Measurements from ENCODE around the gene SLC12A5. TPM values are rescaled to one million over a fixed set of nuclear protein-coding genes. Genes with fewer than 3 reads are reported as not detected.

The SLC12A5 gene
- total RNA-seq, 4 donors from 2014 or later = not detected

DNA sequence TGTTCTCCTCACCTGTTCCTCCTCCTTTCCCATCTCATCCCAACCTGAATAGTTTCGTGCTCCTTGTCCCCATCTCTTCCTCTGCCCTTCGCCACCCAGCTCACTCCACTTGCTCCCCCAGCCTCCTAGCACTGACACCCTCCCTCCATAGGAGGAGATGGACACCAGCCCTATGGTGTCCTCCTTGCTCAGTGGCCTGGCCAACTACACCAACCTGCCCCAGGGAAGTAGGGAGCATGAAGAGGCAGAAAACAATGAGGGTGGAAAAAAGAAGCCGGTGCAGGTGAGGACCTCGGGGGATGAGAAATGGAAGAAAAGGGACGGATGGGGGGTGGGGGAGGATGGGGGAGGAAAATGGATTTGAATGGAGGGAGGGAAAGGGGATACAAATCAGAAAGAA lies 6.2 kb downstream of the SLC12A5 start:
- Histone ChIP-seq H3K4me3 (no peak overlapping the region), H3K27me3 (peaks cover 0 to 78% (median 21%) of the 10 kb centered on the region in 4 donors)
- intact Hi-C loops (cut with DNase I) = no loop called here

DNA sequence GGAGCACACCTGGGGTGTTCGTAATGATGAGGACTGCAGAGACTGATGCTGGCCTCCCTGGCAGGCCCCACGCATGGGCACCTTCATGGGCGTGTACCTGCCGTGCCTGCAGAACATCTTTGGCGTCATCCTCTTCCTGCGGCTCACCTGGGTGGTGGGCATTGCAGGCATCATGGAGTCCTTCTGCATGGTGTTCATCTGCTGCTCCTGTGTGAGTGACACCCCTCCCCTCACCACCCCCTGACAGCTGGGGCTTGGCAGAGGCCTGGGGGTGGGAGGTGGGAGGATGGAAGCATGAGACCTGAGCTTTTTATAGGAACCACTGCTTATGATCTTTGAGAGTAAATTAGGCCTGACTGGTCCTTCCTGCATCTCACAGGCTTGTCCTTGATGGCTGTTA lies 6.7 kb downstream of the SLC12A5 start:
- no peak for TF ChIP-seq POLR2A (IDR thresholded peaks at IDR 0.05)
- TF ChIP-seq, protein P1, sequence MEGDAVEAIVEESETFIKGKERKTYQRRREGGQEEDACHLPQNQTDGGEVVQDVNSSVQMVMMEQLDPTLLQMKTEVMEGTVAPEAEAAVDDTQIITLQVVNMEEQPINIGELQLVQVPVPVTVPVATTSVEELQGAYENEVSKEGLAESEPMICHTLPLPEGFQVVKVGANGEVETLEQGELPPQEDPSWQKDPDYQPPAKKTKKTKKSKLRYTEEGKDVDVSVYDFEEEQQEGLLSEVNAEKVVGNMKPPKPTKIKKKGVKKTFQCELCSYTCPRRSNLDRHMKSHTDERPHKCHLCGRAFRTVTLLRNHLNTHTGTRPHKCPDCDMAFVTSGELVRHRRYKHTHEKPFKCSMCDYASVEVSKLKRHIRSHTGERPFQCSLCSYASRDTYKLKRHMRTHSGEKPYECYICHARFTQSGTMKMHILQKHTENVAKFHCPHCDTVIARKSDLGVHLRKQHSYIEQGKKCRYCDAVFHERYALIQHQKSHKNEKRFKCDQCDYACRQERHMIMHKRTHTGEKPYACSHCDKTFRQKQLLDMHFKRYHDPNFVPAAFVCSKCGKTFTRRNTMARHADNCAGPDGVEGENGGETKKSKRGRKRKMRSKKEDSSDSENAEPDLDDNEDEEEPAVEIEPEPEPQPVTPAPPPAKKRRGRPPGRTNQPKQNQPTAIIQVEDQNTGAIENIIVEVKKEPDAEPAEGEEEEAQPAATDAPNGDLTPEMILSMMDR (IDR thresholded peaks at IDR 0.05) = no peak
- peaks cover 0 to 78% (median 16%) of the 10 kb centered on the region in 4 donors for H3K27me3 ChIP-seq
- WGBS, 2 donors = 44 to 67% methylated on average over 6 of the region's 6 CpGs
- no peak overlapping the region for H3K4me3 ChIP-seq
- H3K9me3 ChIP-seq = no peaks in the 10 kb centered on the region
- H3K4me1 ChIP-seq = peaks cover 0 to 11% (median 6%) of the 10 kb centered on the region in 3 donors
- no peak overlapping the region for H3K27ac ChIP-seq
- intact Hi-C loops (cut with DNase I) = no loop called here
- no peaks in the 10 kb centered on the region for H3K36me3 ChIP-seq
- no peak for DNase-seq

More for the DNA sequence above, 6.2 kb downstream of the SLC12A5 start:
- WGBS, 2 donors = 55 to 59% methylated on average over 5 of the region's 5 CpGs
- Histone ChIP-seq H3K36me3 (no peaks in the 10 kb centered on the region), H3K27ac (no peak overlapping the region), H3K9me3 (no peaks in the 10 kb centered on the region), H3K4me1 (peaks cover 0 to 11% (median 6%) of the 10 kb centered on the region in 3 donors)
- no peak for DNase-seq
- TF ChIP-seq, protein P1 (IDR thresholded peaks at IDR 0.05) = no peak
- TF ChIP-seq POLR2A (IDR thresholded peaks at IDR 0.05) = no peak

DNA sequence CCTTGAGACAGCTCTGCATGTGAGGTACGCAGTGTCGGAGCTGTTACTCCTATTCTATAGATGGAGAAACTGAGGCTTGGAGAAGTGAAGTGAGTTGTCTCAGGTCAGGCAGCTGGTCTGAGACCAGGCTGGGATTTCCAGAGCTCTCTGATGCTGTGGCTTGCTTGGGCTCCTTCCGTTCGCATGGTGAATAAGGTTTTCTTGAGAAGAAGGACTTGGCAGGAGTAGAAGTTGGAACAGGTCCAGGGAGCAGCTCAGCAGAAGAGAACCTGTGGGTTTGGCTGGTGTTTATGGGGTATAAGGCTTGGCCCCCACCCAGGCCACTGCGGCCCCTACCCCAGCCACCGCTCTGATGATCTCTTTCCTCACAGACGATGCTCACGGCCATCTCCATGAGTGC lies 7.4 kb downstream of the SLC12A5 start:
- no peak for DNase-seq
- no peaks in the 10 kb centered on the region for H3K9me3 ChIP-seq
- WGBS, 2 donors = 72 to 73% methylated on average over 7 to 8 of the region's 8 CpGs
- peaks cover 0 to 10% (median 6%) of the 10 kb centered on the region in 3 donors for H3K4me1 ChIP-seq
- TF ChIP-seq, protein P1 (IDR thresholded peaks at IDR 0.05) = no peak
- no peak for TF ChIP-seq POLR2A (IDR thresholded peaks at IDR 0.05)
- no peak overlapping the region for H3K4me3 ChIP-seq
- H3K27ac ChIP-seq = no peak overlapping the region
- intact Hi-C loops (cut with DNase I) = no loop called here
- no peaks in the 10 kb centered on the region for H3K36me3 ChIP-seq
- H3K27me3 ChIP-seq = peaks cover 0 to 78% (median 11%) of the 10 kb centered on the region in 4 donors

DNA sequence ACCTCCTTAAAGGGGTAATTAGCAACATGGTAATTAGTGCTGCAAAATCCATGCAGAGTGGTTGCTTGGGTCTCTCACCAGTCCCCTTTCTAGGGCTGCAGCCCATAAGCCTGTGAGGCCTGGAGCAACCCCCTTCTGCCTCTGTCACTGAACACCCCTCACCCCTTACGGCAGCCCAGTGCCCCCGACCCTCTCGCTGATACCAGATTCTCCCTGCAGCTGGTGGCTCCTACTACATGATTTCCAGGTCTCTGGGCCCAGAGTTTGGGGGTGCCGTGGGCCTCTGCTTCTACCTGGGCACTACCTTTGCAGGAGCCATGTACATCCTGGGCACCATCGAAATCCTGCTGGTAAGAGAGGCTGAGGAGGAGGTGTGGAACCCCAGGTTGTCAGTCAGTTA lies 8.0 kb downstream of the SLC12A5 start:
- Histone ChIP-seq H3K36me3 (no peaks in the 10 kb centered on the region), H3K27ac (no peak overlapping the region), H3K27me3 (peaks cover 0 to 78% (median 5%) of the 10 kb centered on the region in 4 donors), H3K4me3 (no peak overlapping the region), H3K9me3 (no peaks in the 10 kb centered on the region), H3K4me1 (peaks cover 0 to 4% (median 1%) of the 10 kb centered on the region in 3 donors)
- DNase-seq = no peak
- TF ChIP-seq, protein P1 (IDR thresholded peaks at IDR 0.05) = no peak
- no peak for TF ChIP-seq POLR2A (IDR thresholded peaks at IDR 0.05)
- intact Hi-C loops (cut with DNase I) = no loop called here
- 60 to 80% methylated on average over 1 of the region's 5 CpGs for WGBS, 2 donors

DNA sequence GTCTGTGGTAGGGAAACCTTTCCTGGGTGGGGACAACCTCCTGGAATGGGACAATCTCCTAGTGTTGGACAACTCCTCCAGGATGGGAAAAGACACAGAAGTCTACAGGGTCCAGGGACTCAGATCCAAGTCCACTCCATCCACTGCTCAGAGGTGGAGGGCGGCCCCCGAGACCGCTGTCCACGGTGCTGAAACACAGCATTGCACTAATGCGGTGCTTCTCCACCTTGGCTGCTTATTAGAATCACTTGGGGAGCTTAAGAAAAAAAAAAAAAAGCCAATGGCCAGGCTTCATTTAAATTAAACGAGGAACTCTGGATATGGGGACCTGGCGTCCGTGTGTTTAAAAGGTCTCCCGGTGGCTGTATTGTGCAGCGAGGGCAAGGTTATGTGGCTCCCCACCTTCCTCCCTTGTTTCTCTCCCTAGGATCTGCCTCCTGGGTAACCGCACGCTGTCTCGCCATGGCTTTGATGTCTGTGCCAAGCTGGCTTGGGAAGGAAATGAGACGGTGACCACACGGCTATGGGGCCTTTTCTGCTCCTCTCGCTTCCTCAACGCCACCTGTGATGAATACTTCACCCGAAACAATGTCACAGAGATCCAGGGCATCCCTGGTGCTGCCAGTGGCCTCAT lies 12.0 kb downstream of the SLC12A5 start:
- no peak for DNase-seq
- no peak overlapping the region for H3K27ac ChIP-seq
- no peaks in the 10 kb centered on the region for H3K9me3 ChIP-seq
- H3K36me3 ChIP-seq = no peaks in the 10 kb centered on the region
- no peak for TF ChIP-seq POLR2A (IDR thresholded peaks at IDR 0.05)
- TF ChIP-seq, protein P1 (IDR thresholded peaks at IDR 0.05) = no peak
- no peaks in the 10 kb centered on the region for H3K4me1 ChIP-seq
- H3K27me3 ChIP-seq = peaks cover 0 to 77% (median 0%) of the 10 kb centered on the region in 4 donors
- no peak overlapping the region for H3K4me3 ChIP-seq
- WGBS, 2 donors = 10 to 35% methylated on average over 10 to 14 of the region's 18 CpGs
- intact Hi-C loops (cut with DNase I) = no loop called here
